OCI-M2 (cell line): ENCODE data around the gene PHGDH.
A peak's percentile ranks its signal among the peaks of the same experiment; 100 is the strongest.

Source experiments
- DNase-seq: peaks from one replicate; lab custom pipeline; 2025; ENCODE audit not compliant: unreplicated experiment; lab: John Stamatoyannopoulos, UW

PHGDH gene

DNA sequence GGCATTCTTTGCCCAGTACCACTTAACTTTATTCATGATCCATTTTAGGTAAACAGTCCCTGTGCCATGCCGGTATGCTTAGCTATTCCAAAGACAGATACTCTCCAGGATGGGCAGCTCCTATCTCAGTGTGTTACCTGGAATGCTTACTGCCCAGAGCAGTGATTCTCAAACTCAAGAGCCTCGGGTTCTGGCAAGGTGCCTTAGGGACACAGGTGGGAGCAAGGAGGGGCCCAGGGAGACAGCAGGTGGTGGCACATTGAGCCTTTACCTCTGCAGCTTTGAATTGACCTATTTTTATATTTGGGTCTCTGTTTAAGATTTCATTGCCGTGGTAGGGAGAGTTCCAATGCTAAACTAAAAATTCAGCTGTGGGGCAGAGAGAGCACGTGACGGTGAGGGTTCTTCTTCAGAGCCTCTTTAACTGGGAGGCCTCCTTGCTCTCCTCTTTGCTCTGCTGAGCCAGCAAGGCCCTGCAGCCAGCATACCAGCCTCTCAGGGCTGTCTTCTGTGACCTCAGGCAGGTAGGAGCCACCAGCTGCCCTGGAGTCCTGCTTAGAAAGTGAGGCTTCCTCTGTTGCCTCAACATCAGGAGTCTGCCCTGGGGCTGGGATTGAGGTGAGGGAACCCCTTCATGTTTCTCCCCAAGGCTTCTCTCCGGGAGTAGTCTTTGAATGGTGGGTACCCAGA lies 20.2 kb downstream of the PHGDH start:
- DNase-seq: no peak

DNA sequence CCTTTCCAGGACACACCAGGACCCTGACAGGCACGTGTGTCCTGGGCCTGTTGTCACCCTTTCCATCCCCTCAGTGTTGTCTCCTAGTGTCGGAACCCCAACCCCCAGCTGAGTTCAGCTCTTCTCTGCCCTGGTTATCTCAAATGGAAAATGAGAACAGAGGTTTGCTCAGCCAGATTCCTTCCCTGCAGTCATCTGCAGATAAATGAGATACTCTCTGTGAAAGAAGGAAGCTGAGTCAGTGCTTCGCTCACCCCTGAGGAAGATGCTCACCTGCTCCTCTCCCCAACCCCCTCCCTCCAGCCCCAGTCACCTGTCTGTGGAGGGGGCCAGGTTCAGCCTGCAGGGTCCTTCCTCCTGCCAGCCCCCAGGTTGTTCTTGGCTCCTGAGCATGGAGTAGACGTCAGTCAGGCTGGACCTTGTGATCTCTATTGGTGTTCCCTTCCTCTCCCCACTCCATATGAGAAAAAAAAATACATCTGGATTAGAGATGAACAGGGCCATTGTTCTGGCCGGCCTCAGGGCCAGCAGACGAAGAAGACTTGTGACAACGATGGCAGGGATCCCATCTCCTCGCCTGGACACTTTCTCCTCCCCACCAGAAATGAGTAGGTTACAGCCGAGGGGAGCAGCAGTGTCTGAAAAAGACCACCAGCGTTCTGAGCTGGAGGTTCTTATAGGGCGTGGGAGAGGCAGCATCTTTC lies 20.9 kb downstream of the PHGDH start:
- DNase-seq: no peak

DNA sequence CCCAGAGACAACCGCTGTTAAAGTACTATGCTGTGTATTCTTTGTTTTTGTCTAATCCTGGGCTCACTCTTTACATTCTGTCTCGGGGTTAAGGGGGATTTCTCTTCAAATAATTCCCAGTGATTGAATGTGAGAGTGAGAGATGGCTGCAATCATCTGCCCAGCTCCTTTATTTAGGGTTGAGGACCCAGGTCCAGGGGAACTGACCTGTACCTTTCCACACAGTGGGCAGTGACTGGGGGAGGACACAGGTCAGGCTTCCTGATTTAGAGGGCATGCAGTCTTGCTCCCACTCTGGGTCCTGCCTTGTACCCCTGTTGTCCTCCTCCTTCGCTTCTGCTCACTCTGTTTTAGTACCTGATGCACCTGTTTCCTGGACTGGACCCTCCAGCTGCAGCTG lies 22.0 kb downstream of the PHGDH start:
- DNase-seq: no peak

DNA sequence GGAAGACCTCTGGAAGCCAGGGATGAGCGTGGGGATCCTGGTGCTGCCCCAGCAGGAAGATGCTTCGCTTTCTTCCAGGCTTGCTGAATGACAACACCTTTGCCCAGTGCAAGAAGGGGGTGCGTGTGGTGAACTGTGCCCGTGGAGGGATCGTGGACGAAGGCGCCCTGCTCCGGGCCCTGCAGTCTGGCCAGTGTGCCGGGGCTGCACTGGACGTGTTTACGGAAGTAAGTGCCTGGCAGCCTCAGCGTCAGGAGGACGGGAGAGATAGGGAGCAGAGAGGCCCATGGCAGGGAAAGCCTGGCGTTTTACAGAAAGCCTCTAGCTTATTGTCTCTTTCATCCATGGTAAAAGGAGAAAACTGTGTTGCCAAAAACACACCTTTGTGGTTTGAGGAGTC lies 23.5 kb downstream of the PHGDH start:
- DNase-seq: no peak

- DNase-seq: no peak
These were observed 24.9 kb downstream of the PHGDH start for GRCh38 chr1:119736649-119737039.

GRCh38 chr1:119737040-119737682 lies 25.4 kb downstream of the PHGDH start:
- peak; percentile 79 for DNase-seq

DNA sequence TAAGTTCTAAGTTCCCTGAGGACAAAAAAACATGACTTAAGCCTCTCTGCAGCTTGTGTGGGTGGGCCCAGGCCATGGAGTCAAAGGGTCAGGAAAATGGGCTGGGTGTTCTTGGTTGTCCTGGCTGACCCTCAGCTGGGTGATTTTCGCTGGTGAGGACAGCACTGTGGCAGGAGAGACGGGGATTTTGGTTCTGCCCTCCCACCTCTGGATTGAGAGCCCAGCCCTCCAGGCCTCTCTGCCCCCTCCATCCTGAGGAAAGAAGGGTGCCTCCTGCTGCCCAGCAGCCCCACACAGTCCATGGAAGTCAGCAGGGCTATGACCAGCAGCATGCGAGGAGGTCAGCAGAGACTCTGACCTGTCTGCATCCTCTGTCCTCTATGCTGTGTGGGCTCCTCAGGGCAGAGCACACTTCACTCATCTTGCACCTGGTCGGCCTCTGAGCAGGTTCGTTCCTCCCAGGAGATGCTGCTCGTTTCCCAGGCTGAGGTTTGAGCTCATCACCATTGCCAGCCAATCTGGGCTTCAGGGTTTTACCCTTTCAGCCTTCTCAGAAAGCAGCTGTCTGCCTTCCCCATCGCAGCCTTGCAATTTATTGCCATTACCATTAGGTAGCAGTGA lies 26.5 kb downstream of the PHGDH start:
- no peak for DNase-seq

DNA sequence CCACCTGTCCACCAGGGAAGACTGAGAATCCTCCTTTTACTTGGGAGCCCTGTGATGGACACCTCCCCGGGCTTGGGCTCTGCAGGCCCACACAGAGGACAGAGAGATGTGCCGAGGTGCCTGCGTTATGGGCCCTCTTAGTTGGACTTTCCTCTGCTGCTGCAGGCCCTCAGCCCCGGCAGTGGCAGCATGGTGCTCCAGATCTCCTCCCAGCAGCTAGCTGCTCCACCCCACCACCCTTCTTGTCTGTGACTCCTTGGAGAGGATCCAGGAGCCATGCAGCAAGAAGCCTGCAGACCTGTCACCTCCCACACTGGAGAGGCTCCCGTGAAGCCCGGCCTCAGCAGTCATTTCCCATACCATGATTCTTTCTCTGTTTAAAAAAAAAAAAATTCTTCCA lies 27.4 kb downstream of the PHGDH start:
- no peak for DNase-seq

DNA sequence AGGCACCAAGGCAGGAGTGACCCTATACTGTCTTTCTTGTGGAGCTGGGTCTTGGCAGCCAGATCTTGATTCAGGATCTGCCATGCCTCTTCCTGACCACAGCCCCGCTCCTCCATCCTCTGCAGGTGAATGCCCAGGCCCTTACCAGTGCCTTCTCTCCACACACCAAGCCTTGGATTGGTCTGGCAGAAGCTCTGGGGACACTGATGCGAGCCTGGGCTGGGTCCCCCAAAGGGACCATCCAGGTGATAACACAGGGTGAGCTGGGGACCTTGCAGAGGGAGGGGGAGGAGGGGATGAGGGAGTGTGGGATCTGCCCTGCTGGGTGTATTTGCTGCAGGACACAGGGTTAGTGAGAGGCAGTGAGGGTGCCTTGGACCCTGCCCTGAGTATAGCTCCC lies 28.5 kb downstream of the PHGDH start:
- no peak for DNase-seq

DNA sequence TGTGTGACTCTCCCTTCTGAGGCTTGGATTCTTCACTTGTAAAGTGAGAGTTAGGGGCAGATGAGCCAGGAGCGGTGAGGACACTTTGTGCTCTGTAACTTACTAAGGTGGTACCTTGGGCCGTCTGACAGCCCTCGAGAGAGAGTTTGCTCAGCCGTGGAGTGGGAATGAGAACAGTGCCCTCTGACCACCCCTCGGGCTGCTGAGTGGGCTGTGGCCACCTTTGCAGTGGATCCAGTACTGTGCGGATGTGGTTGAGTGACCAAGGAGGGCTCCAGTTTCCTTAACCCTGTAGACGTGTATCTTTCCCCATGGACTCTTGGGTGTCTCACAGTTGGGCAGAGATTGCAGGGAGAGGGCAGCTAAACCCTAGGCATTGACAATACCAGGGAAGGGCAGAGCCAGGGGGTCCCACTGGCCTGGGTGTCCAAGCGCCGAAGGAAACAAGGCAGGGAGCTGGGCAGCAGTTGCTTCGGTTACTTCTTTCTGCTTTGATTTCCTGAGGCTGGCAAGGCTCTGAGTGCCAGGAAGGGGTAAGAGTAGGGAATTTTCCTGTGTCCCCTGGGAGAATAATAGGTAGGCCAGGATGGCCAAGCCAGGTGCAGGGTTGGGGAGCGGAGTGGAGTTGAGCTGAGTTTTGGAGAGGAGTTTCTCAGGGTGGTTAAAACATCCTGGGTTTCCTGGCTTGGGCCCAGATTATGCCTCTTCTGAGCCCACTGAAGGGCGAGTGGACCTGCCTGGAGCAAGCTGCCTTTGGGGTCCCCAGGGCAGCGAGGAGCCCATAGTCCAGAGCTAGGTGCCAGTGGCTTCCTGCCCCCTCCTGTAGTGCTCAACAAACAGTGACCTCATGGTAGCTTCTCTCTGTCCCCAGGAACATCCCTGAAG lies 29.4 kb downstream of the PHGDH start:
- DNase-seq: no peak

DNA sequence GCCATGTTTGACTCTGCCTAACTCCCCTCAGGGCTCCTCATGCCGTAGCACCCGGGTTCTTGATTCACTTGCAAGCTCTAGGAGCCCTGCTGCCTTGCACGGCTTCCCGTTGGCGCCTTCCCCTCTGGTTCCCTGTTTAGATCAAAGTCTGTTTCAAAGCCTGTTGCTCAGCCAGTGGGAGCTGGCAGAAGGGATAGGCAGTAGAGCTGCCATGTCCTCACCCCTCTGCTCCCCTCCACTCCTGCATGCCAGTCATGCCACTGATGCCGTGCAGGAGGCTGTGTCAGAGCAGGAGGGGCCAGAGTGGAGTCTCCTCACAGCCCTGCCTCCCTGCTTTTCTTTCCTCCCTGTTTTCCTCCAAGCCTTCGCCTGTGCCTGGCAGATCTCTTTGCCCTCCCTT lies 30.5 kb downstream of the PHGDH start:
- DNase-seq: no peak

GRCh38 chr1:119742677-119743076 lies 30.9 kb downstream of the PHGDH start:
- no peak for DNase-seq

- no peak for DNase-seq
These were observed 31.6 kb downstream of the PHGDH start for GRCh38 chr1:119743308-119743707.

GRCh38 chr1:119743776-119744597 lies 32.3 kb downstream of the PHGDH start:
- DNase-seq: peak; percentile 5

DNA sequence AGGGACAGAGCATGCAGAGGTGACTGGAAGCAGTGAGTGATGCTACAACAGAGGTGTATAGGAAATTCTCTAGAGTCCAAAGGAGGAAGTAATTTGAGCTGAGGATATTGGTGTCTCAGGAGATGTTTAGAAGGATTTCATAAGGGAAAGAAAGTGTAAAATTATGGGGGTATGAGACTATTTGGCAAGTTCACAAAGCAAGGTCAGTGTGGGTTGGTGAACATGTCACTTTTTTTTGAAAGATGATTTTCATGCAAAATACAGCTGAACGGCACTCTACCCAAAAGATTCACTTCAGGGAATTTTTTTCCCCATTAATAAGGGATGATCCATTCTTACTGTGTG lies 32.8 kb downstream of the PHGDH start:
- no peak for DNase-seq

GRCh38 chr1:119745034-119745433 lies 33.3 kb downstream of the PHGDH start:
- DNase-seq: no peak

DNA sequence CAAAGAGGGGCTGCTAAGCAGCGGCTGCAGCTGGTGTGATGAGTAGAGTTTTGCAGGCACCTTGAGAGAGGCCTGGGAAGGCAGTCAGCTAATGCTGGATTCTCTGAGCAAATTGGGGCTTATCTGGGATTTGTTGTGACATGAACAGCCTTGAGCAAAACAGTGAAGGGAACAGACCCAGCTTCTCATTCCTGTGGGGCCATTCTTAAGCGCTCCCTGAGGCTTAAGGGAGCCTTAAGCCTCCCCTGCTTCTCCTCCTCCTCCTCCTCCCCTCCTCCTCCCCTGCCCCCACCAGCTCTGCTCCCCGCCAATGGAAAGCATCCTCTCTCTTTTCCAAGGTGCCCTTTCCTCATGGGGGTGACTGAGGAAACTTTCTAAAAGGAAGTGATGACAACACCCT lies 35.7 kb downstream of the PHGDH start:
- no peak for DNase-seq

- DNase-seq: no peak
These were observed 36.3 kb downstream of the PHGDH start for GRCh38 chr1:119748040-119748439.

- no peak for DNase-seq
These were observed 40.9 kb downstream of the PHGDH start for GRCh38 chr1:119752592-119752991.

- DNase-seq: no peak
These were observed 46.9 kb downstream of the PHGDH start for GRCh38 chr1:119758584-119758983.
